GM23248 (cell line): ENCODE results near the gene PAF1. TPM values are rescaled to one million over a fixed set of nuclear protein-coding genes. Genes with fewer than 3 reads are reported as not detected.
A peak's percentile ranks its signal among the peaks of the same experiment; 100 is the strongest.

Source experiments
- DNase-seq: peaks from one replicate; pipeline ENCODE4 v3.0.0-alpha.2; 2015
- H2AFZ ChIP-seq: fragments of 200-600 bp; sonication (generic); 2 replicates; pipeline ENCODE4 v1.6.1; 2016; ENCODE audit warnings: antibody characterized with exemption
- H3F3A ChIP-seq: fragments of 200-600 bp; sonication (generic); 2 replicates; pipeline ENCODE4 v1.6.1; 2016; ENCODE audit warnings: mild to moderate bottlenecking, antibody characterized with exemption, mixed run types; ENCODE audit not compliant: insufficient read depth
- H3K27ac ChIP-seq: fragments of 200-600 bp; sonication (generic); 2 replicates; pipeline ENCODE4 v1.5.1; 2016; ENCODE audit warnings: mild to moderate bottlenecking
- H3K27me3 ChIP-seq: fragments of 200-600 bp; sonication (generic); replicated peaks from 2 replicates; pipeline ENCODE4 v1.6.1; 2016; ENCODE audit warnings: mild to moderate bottlenecking; ENCODE audit not compliant: insufficient read depth
- H3K36me3 ChIP-seq: fragments of 200-600 bp; sonication (generic); 2 replicates; pipeline ENCODE4 v1.6.1; 2016; ENCODE audit warnings: low read depth, mild to moderate bottlenecking
- H3K4me1 ChIP-seq: fragments of 200-600 bp; sonication (generic); 2 replicates; pipeline ENCODE4 v1.6.1; 2016; ENCODE audit warnings: mild to moderate bottlenecking; ENCODE audit not compliant: insufficient read depth
- H3K4me2 ChIP-seq: fragments of 200-600 bp; sonication (generic); one replicate; pipeline ENCODE4 v1.6.1; 2016; ENCODE audit warnings: mild to moderate bottlenecking; ENCODE audit not compliant: unreplicated experiment
- H3K4me3 ChIP-seq: fragments of 200-600 bp; sonication (generic); 2 replicates; pipeline ENCODE4 v1.5.1; 2016; ENCODE audit warnings: mild to moderate bottlenecking
- H3K79me2 ChIP-seq: fragments of 200-600 bp; sonication (generic); 2 replicates; pipeline ENCODE4 v1.6.1; 2016; ENCODE audit warnings: mild to moderate bottlenecking; ENCODE audit not compliant: insufficient read depth
- H3K9ac ChIP-seq: fragments of 200-600 bp; sonication (generic); 2 replicates; pipeline ENCODE4 v1.6.1; 2016; ENCODE audit warnings: mild to moderate bottlenecking
- H3K9me2 ChIP-seq: fragments of 200-600 bp; sonication (generic); 2 replicates; pipeline ENCODE4 v1.6.1; 2016; ENCODE audit warnings: mixed run types, mild to moderate bottlenecking, moderate library complexity; ENCODE audit not compliant: insufficient read depth
- H3K9me3 ChIP-seq: fragments of 200-600 bp; sonication (generic); one replicate; pipeline ENCODE4 v1.6.1; 2017; ENCODE audit warnings: low read depth
- H4K20me1 ChIP-seq: fragments of 200-600 bp; sonication (generic); 2 replicates; pipeline ENCODE4 v1.6.0; 2016; ENCODE audit not compliant: insufficient read depth
- EZH2 ChIP-seq: fragments of 200-600 bp; sonication (generic); IDR thresholded peaks from 2 replicates; pipeline ENCODE4 v1.6.1; 2018; ENCODE audit warnings: antibody characterized with exemption, mild to moderate bottlenecking; ENCODE audit not compliant: insufficient read depth, poor library complexity, severe bottlenecking
- EZH2phosphoT487 ChIP-seq: fragments of 200-600 bp; sonication (generic); IDR thresholded peaks from 2 replicates; pipeline ENCODE4 v1.6.1; 2018; ENCODE audit warnings: antibody characterized with exemption, moderate library complexity, mild to moderate bottlenecking, low read depth; ENCODE audit not compliant: insufficient read depth
- WGBS, 2 experiments: methylation state at CpG; one replicate each; pipeline ENCODE4 v1.1.6; 2015 to 2017; ENCODE audit warnings: low lambda C conversion rate in 2 of 2, low coverage in 1 of 2; ENCODE audit errors: missing lambda C conversion rate in 2 of 2; 5-methylcytosine and 5-hydroxymethylcytosine counted together
- in situ Hi-C: fragments of 300-500 bp; cut with MboI; formaldehyde crosslinking; loops from 2 replicates; pipeline ENCODE4 v1.15.0; 2020
- polyA plus RNA-seq: library from polyadenylated mRNA; unstranded; fragments of >200 nt; fragmentation: Nextera tagmentation; extraction: Ambion mirVana; gene quantifications from 2 replicates; pipeline ENCODE4 v1.2.1, GENCODE V29; 2016
- total RNA-seq: library from RNA; depleted of rRNA; stranded (reverse); fragments of >200 nt; shearing (Covaris generic); gene quantifications from 2 replicates; pipeline ENCODE4 v1.2.3, GENCODE V29; 2014

PAF1 gene
- total and polyA plus RNA-seq, 2 experiments from 2014 or later = 44.2 to 51.2 TPM

DNA sequence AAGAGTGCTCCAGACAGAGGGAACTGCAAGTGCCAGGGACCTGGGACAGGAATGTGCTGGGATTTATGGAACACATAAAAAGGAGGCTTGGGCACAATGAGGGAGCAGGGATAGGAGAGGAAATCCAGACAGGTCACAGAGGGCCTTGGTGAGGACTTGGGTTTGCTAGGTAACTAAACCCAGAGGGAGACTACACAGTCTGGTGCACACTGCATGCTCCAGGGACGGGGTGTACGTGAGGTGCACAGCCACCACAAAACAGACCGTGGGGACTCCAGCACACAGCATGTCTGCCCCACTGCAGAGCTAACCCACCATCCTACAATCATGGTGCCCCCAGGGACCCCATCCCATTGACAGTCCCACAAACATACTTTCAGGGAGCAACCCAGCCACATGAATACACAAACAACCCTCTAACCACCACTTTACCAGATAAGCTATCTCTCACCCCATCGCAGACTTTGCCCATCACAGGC is 10.2 kb upstream of the PAF1 start:
- TF ChIP-seq EZH2 (no peak), EZH2phosphoT487 (no peak)
- Histone ChIP-seq H3K27me3 (no peaks in the 10 kb centered on the region), H3K27ac (peak overlapping the region; percentile 99), H3K36me3 (no peaks in the 10 kb centered on the region), H3K9me3 (no peaks in the 10 kb centered on the region), H3K4me1 (peaks cover 44% of the 10 kb centered on the region), H3F3A (peaks cover 43% of the 10 kb centered on the region), H3K9ac (peak overlapping the region; percentile 96), H3K79me2 (no peaks in the 10 kb centered on the region), H3K4me2 (no peak overlapping the region), H3K9me2 (no peaks in the 10 kb centered on the region), H3K4me3 (no peak overlapping the region), H2AFZ (no peak overlapping the region), H4K20me1 (no peaks in the 10 kb centered on the region)
- in situ Hi-C loops = no loop called here
- WGBS, 2 experiments = 67 to 70% methylated on average over 4 of the region's 4 CpGs
- no peak for DNase-seq

DNA sequence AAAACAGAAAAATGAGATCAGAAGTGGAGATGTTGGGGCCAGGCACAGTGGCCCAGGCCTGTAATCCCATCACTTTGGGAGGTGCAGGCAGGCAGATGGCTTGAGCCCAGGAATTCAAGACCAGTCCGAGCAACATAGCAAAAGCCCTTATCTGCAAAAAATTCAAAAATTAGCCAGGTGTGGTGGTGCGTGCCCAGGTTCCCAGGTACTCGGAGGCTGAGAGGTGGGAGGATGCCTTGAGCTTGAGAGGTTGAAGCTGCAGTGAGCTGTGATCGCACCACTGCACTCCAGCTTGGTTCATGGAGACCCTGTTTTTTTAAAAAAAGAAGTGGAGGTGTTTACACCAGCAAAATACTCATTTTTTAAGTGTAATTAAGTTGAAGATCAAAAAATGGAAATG is 9.2 kb upstream of the PAF1 start:
- WGBS, 2 experiments = 92 to 95% methylated on average over 4 of the region's 4 CpGs

DNA sequence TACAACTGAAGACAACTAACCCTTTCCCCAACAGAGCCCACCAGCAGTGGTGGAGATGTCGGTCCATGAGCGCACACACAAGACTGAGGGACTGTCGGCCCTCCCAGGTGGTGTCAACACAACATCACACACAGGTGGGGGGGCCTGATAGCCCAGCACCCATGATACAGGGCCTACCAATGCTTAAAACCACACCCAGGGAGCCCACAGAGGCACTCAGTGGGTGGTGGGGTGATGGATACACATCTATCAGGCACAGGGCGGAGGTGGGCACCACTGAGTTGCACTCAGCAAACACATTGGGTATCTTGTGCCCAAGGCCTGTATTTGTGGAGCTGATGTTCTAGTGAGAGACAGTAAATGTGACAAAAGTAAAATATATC is 8.8 kb upstream of the PAF1 start:
- Histone ChIP-seq H3K9me2 (no peaks in the 10 kb centered on the region), H3K4me1 (peaks cover 41% of the 10 kb centered on the region), H3K4me2 (no peak overlapping the region), H3K4me3 (no peak overlapping the region), H3K9ac (no peak overlapping the region), H3K9me3 (no peaks in the 10 kb centered on the region), H3K27ac (0 out of 2 replicates have a peak overlapping the region, but pooled peaks have one; percentile 98), H3K27me3 (no peaks in the 10 kb centered on the region), H2AFZ (no peak overlapping the region), H3F3A (peaks cover 43% of the 10 kb centered on the region), H3K36me3 (no peaks in the 10 kb centered on the region), H4K20me1 (no peaks in the 10 kb centered on the region), H3K79me2 (no peaks in the 10 kb centered on the region)
- WGBS, 2 experiments = 97 to 100% methylated on average over 4 of the region's 4 CpGs
- no peak for TF ChIP-seq EZH2phosphoT487
- no peak for TF ChIP-seq EZH2
- no peak for DNase-seq
- in situ Hi-C loops = no loop called here

More for the DNA sequence above, 9.2 kb upstream of the PAF1 start:
- Histone ChIP-seq H3K4me2 (no peak overlapping the region), H3K27me3 (no peaks in the 10 kb centered on the region), H3K4me3 (no peak overlapping the region), H3K9me3 (no peaks in the 10 kb centered on the region), H3K27ac (no peak overlapping the region), H2AFZ (no peak overlapping the region), H3K9ac (no peak overlapping the region), H3K4me1 (peaks cover 41% of the 10 kb centered on the region), H3K9me2 (no peaks in the 10 kb centered on the region), H3K36me3 (no peaks in the 10 kb centered on the region), H4K20me1 (no peaks in the 10 kb centered on the region), H3F3A (peaks cover 43% of the 10 kb centered on the region), H3K79me2 (no peaks in the 10 kb centered on the region)
- in situ Hi-C loops = no loop called here
- TF ChIP-seq EZH2phosphoT487 = no peak
- TF ChIP-seq EZH2 = no peak
- DNase-seq = no peak

DNA sequence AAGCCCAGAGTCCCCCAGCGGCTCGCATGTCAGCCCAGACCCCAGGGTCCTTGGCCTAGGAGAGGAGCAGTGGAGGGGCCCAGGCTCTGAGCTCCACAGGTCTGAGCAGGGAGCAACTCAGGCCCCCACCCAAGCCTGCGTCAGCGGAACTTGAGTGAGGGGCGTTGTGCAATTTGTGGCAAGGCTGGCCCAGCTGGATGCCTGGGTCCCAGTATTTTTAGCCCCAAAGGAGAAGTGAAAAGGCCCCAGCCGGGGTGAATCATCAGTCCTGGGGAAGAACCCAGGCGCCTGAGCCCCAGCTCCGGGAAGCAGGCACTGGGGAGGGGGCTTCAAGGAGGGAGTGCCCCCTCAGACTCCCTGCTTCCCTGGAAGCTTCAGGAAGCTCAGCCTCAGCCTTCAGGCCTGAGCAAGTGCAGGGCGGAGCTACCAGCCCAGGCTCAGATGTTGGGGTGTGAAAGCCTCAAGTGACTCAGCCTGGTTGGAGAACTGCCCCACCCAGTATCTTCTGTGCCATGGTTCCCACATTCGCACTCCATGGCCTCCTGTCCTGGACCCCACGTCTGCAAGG is 7.5 kb upstream of the PAF1 start:
- Histone ChIP-seq H3K4me3 (peak overlapping the region; percentile 24), H4K20me1 (no peaks in the 10 kb centered on the region), H3K27me3 (no peaks in the 10 kb centered on the region), H3K79me2 (peaks cover 8% of the 10 kb centered on the region), H3K9ac (peak overlapping the region; percentile 84), H3K36me3 (0 out of 2 replicates have a peak, but pooled peaks cover 5% of the 10 kb centered on the region), H3F3A (peaks cover 38% of the 10 kb centered on the region), H3K4me2 (peak overlapping the region; percentile 62), H3K9me2 (no peaks in the 10 kb centered on the region), H2AFZ (no peak overlapping the region), H3K27ac (peak overlapping the region; percentile 98), H3K4me1 (peaks cover 35% of the 10 kb centered on the region), H3K9me3 (no peaks in the 10 kb centered on the region)
- DNase-seq = peak; percentile 97
- WGBS, 2 experiments = 17 to 21% methylated on average over 10 to 11 of the region's 11 CpGs
- in situ Hi-C loops = no loop called here
- TF ChIP-seq EZH2phosphoT487 (no peak), EZH2 (no peak)
